ENCODE results near the gene CHMP2A.

The CHMP2A gene

GRCh38 chr19:58556622-58557220 lies 1.8 kb upstream of the CHMP2A start:
- FAIRE-seq (no peak), DNase-seq (ENCODE audit: extremely low spot score, insufficient read length, low read depth) (no peak)

GRCh38 chr19:58555920-58556621 lies 1.2 kb upstream of the CHMP2A start:
- FAIRE-seq, result no peak

GRCh38 chr19:58555369-58555885 lies 522 bp upstream of the CHMP2A start:
- DNase-seq (ENCODE audit: extremely low spot score, insufficient read length, low read depth) (no peak), FAIRE-seq (no peak)

More at GRCh38 chr19:58555920-58556621, 1.2 kb upstream of the CHMP2A start:
- DNase-seq (ENCODE audit: extremely low spot score, insufficient read length, low read depth), result no peak

GRCh38 chr19:58553799-58554493 lies 959 bp downstream of the CHMP2A start:
- DNase-seq (ENCODE audit: extremely low spot score, insufficient read length, low read depth), result no peak
- FAIRE-seq, result no peak

- FAIRE-seq, result no peak
Measured at GRCh38 chr19:58552655-58553054, 2.2 kb downstream of the CHMP2A start.

GRCh38 chr19:58551577-58552471 lies 3.1 kb downstream of the CHMP2A start:
- no peak for DNase-seq (ENCODE audit: extremely low spot score, insufficient read length, low read depth)
- no peak for FAIRE-seq

More at GRCh38 chr19:58552655-58553054, 2.2 kb downstream of the CHMP2A start:
- DNase-seq (ENCODE audit: extremely low spot score, insufficient read length, low read depth), result no peak

GRCh38 chr19:58551123-58551497 lies 3.8 kb downstream of the CHMP2A start:
- no peak for FAIRE-seq
- DNase-seq (ENCODE audit: extremely low spot score, insufficient read length, low read depth), result no peak

- DNase-seq (ENCODE audit: extremely low spot score, insufficient read length, low read depth) (no peak), FAIRE-seq (no peak)
Measured at GRCh38 chr19:58550362-58551122, 4.4 kb downstream of the CHMP2A start.

- FAIRE-seq, result no peak
- DNase-seq (ENCODE audit: extremely low spot score, insufficient read length, low read depth), result no peak
Measured at GRCh38 chr19:58549664-58550361, 5.1 kb downstream of the CHMP2A start.

- FAIRE-seq, result no peak
- no peak for DNase-seq (ENCODE audit: extremely low spot score, insufficient read length, low read depth)
Measured at GRCh38 chr19:58548859-58549663, 5.8 kb downstream of the CHMP2A start.

- FAIRE-seq, result no peak
- DNase-seq (ENCODE audit: extremely low spot score, insufficient read length, low read depth), result no peak
Measured at GRCh38 chr19:58547323-58548312, 7.3 kb downstream of the CHMP2A start.

GRCh38 chr19:58546019-58546530 lies 8.8 kb downstream of the CHMP2A start:
- FAIRE-seq (no peak), DNase-seq (ENCODE audit: extremely low spot score, insufficient read length, low read depth) (no peak)

GRCh38 chr19:58545286-58546018 lies 9.5 kb downstream of the CHMP2A start:
- DNase-seq (ENCODE audit: extremely low spot score, insufficient read length, low read depth) (no peak), FAIRE-seq (no peak)

GRCh38 chr19:58544591-58545285 lies 10.2 kb downstream of the CHMP2A start:
- no peak for FAIRE-seq

GRCh38 chr19:58543826-58544590 lies 10.9 kb downstream of the CHMP2A start, which contains the start of gene TRIM28:
TSS of gene TRIM28 (plus strand) at chr19:58544064. CDS start at chr19:58544758, 694 bp downstream.
- DNase-seq (ENCODE audit: extremely low spot score, insufficient read length, low read depth), result peak; percentile 98
- FAIRE-seq, result peak; percentile 97

More at GRCh38 chr19:58544591-58545285, 10.2 kb downstream of the CHMP2A start:
- DNase-seq (ENCODE audit: extremely low spot score, insufficient read length, low read depth), result peak; percentile 80
